IMR-90 (cell line): ENCODE results near the gene KRTAP5-1. TPM values are rescaled to one million over a fixed set of nuclear protein-coding genes. Genes with fewer than 3 reads are reported as not detected.

ENCODE experiments used
- ATAC-seq: fragments of 200-7000 bp; cut with Tn5 transposase; 2 replicates; pipeline ENCODE4 v1.9.1; 2020; ENCODE audit warnings: low read depth, mild to moderate bottlenecking, moderate library complexity
- BruUV-seq: library from RNA; stranded (reverse); fragments of 400-500 nt; replicated peaks from 2 replicates; lab custom pipeline; 2021; lab: Mats Ljungman, UMichigan
- CTCF ChIA-PET: fragments of 300-600 bp; formaldehyde crosslinking; extraction: SDS; loops from one replicate; lab custom pipeline; 2021; ENCODE audit warnings: antibody characterized with exemption; lab: Yijun Ruan, JAX
- POLR2A ChIA-PET: fragments of 300-600 bp; sonication (Branson Sonifier 250); formaldehyde crosslinking; loops from one replicate; lab custom pipeline; 2022; ENCODE audit warnings: antibody characterized with exemption; ENCODE audit not compliant: unreplicated experiment; lab: Charles Lee
- DNase-seq: peaks from one replicate; pipeline ENCODE4 v3.0.0; 2013
- H2AFZ ChIP-seq: replicated peaks from 2 replicates; pipeline ENCODE3; 2013; ENCODE audit warnings: low read length, mild to moderate bottlenecking; ENCODE audit not compliant: poor library complexity
- H2AK5ac ChIP-seq: 2 replicates; pipeline ENCODE4 v1.6.1; 2013; ENCODE audit warnings: low read depth, low read length, inconsistent platforms
- H2AK9ac ChIP-seq: replicated peaks from 2 replicates; pipeline ENCODE3; 2013; ENCODE audit warnings: mild to moderate bottlenecking, low read depth, low read length, moderate library complexity; ENCODE audit not compliant: poor library complexity
- H2BK120ac ChIP-seq: 2 replicates; pipeline ENCODE4 v1.6.1; 2013; ENCODE audit warnings: low read depth, low read length, inconsistent platforms
- H2BK15ac ChIP-seq: 3 replicates; pipeline ENCODE4 v1.6.1; 2013; ENCODE audit warnings: low read depth, low read length, inconsistent platforms
- H2BK20ac ChIP-seq: 2 replicates; pipeline ENCODE4 v1.6.1; 2013; ENCODE audit warnings: low read depth, mild to moderate bottlenecking, inconsistent platforms, low read length, moderate library complexity
- H2BK5ac ChIP-seq: 2 replicates; pipeline ENCODE4 v1.6.1; 2013; ENCODE audit warnings: mild to moderate bottlenecking, low read depth, low read length, inconsistent platforms; ENCODE audit not compliant: poor library complexity, severe bottlenecking
- H3K14ac ChIP-seq: replicated peaks from 2 replicates; pipeline ENCODE4 v1.6.1; 2013; ENCODE audit warnings: low read depth, low read length, inconsistent platforms
- H3K18ac ChIP-seq: 2 replicates; pipeline ENCODE4 v1.6.1; 2013; ENCODE audit warnings: low read depth, low read length, control low read depth
- H3K23ac ChIP-seq: 2 replicates; pipeline ENCODE4 v1.6.1; 2013; ENCODE audit warnings: low read depth, low read length, inconsistent platforms
- H3K27ac ChIP-seq: 2 replicates; pipeline ENCODE4 v1.5.1; 2013; ENCODE audit warnings: mild to moderate bottlenecking, control low read depth, low read length; ENCODE audit not compliant: insufficient read depth
- H3K27me3 ChIP-seq: 2 replicates; pipeline ENCODE4 v1.6.1; 2013; ENCODE audit warnings: low read length; ENCODE audit not compliant: control insufficient read depth, insufficient read depth
- H3K36me3 ChIP-seq: 2 replicates; pipeline ENCODE4 v1.6.1; 2013; ENCODE audit warnings: low read length, mixed read lengths; ENCODE audit not compliant: control insufficient read depth, insufficient read depth
- H3K4ac ChIP-seq: 2 replicates; pipeline ENCODE4 v1.6.1; 2013; ENCODE audit warnings: low read depth, low read length, inconsistent platforms
- H3K4me1 ChIP-seq: 2 replicates; pipeline ENCODE4 v1.6.1; 2013; ENCODE audit warnings: low read length, mixed read lengths; ENCODE audit not compliant: control insufficient read depth, insufficient read depth
- H3K4me2 ChIP-seq: 2 replicates; pipeline ENCODE4 v1.6.1; 2013; ENCODE audit warnings: low read depth, mild to moderate bottlenecking, control low read depth, low read length, moderate library complexity
- H3K4me3 ChIP-seq: 2 replicates; pipeline ENCODE4 v1.5.1; 2013; ENCODE audit warnings: low read depth, mild to moderate bottlenecking, control low read depth, low read length, moderate library complexity; ENCODE audit not compliant: insufficient read depth
- H3K56ac ChIP-seq: 2 replicates; pipeline ENCODE4 v1.6.1; 2013; ENCODE audit warnings: low read length, inconsistent platforms; ENCODE audit not compliant: insufficient read depth; ENCODE audit errors: extremely low read depth
- H3K79me1 ChIP-seq, 2 experiments: 2 replicates each; pipeline ENCODE4 v1.6.1; 2013; ENCODE audit warnings: low read length in 2 of 2, inconsistent platforms in 1 of 2, low read depth in 1 of 2
- H3K9ac ChIP-seq: 2 replicates; pipeline ENCODE4 v1.6.1; 2013; ENCODE audit warnings: low read depth, low read length, control low read depth
- H3K9me1 ChIP-seq: 2 replicates; pipeline ENCODE4 v1.6.1; 2013; ENCODE audit warnings: low read length, inconsistent platforms; ENCODE audit not compliant: insufficient read depth
- H3K9me3 ChIP-seq: 2 replicates; pipeline ENCODE4 v1.6.1; 2013; ENCODE audit warnings: low read length; ENCODE audit not compliant: control insufficient read depth, insufficient read depth
- H4K20me1 ChIP-seq: 2 replicates; pipeline ENCODE4 v1.6.1; 2013; ENCODE audit warnings: low read length, inconsistent platforms; ENCODE audit not compliant: insufficient read depth
- H4K5ac ChIP-seq: 2 replicates; pipeline ENCODE4 v1.6.1; 2013; ENCODE audit warnings: mild to moderate bottlenecking, low read depth, low read length, control low read depth
- H4K8ac ChIP-seq, 2 experiments: 2 replicates each; pipeline ENCODE4 v1.6.1; 2013; ENCODE audit warnings: low read depth in 2 of 2, low read length in 2 of 2, control low read depth in 1 of 2, inconsistent platforms in 1 of 2
- H4K91ac ChIP-seq: 2 replicates; pipeline ENCODE4 v1.6.1; 2013; ENCODE audit warnings: low read depth, low read length, inconsistent platforms; ENCODE audit not compliant: insufficient read depth
- CEBPB ChIP-seq: IDR thresholded peaks from 2 replicates; pipeline ENCODE4 v1.6.1; 2012; ENCODE audit warnings: low read depth, low read length, improper control_type of control experiment
- MAFK ChIP-seq: IDR thresholded peaks from 2 replicates; pipeline ENCODE4 v1.6.1; 2012; ENCODE audit warnings: low read depth, low read length, improper control_type of control experiment
- MAZ ChIP-seq: IDR thresholded peaks from 2 replicates; pipeline ENCODE4 v1.6.1; 2012; ENCODE audit warnings: low read depth, mild to moderate bottlenecking, low read length, improper control_type of control experiment, moderate library complexity, borderline replicate concordance
- MXI1 ChIP-seq: IDR thresholded peaks from 2 replicates; pipeline ENCODE4 v1.6.1; 2012; ENCODE audit warnings: low read depth, mild to moderate bottlenecking, low read length, moderate library complexity, borderline replicate concordance
- NFE2L2 ChIP-seq: fragments of 150-350 bp; IDR thresholded peaks from 2 replicates; pipeline ENCODE4 v1.6.1; 2016; ENCODE audit warnings: low read depth, mild to moderate bottlenecking, low read length
- POLR2A ChIP-seq: IDR thresholded peaks from 2 replicates; pipeline ENCODE4 v1.6.1; 2012; ENCODE audit warnings: mild to moderate bottlenecking, low read depth, low read length
- RAD21 ChIP-seq: IDR thresholded peaks from 2 replicates; pipeline ENCODE4 v1.6.1; 2012; ENCODE audit warnings: low read length, improper control_type of control experiment
- RCOR1 ChIP-seq: IDR thresholded peaks from 2 replicates; pipeline ENCODE4 v1.6.1; 2012; ENCODE audit warnings: mild to moderate bottlenecking, low read length, improper control_type of control experiment; ENCODE audit not compliant: insufficient replicate concordance
- RFX5 ChIP-seq: IDR thresholded peaks from 2 replicates; pipeline ENCODE4 v1.8.0; 2012; ENCODE audit warnings: low read depth, mild to moderate bottlenecking, low read length, moderate library complexity
- SMC3 ChIP-seq: fragments of 150-350 bp; IDR thresholded peaks from 2 replicates; pipeline ENCODE4 v1.6.1; 2016; ENCODE audit warnings: low read depth, mild to moderate bottlenecking, antibody characterized with exemption, low read length, moderate library complexity
- WGBS, 2 experiments: methylation state at CpG; one replicate each; pipeline versions ENCODE4 v1.1.5 to v1.1.7; 2013; ENCODE audit warnings: missing lambda C conversion rate in 2 of 2; ENCODE audit not compliant: insufficient read length in 1 of 2; ENCODE audit errors: extremely low coverage in 2 of 2; 5-methylcytosine and 5-hydroxymethylcytosine counted together
- dilution Hi-C: fragments of 300-500 bp; cut with HindIII; formaldehyde crosslinking; loops from one replicate; pipeline ENCODE4 v1.14.3; 2018; ENCODE audit warnings: low sequenced_read_pairs; ENCODE audit not compliant: unreplicated experiment
- in situ Hi-C: fragments of 300-500 bp; cut with MboI; formaldehyde crosslinking; loops from 3 replicates; pipeline ENCODE4 v1.14.3; 2019; ENCODE audit warnings: low sequenced_read_pairs, inconsistent platforms, mixed read lengths
- intact Hi-C: fragments of 100-400 bp; cut with micrococcal nuclease; formaldehyde crosslinking; loops from 2 replicates; pipeline ENCODE4 v1.10.0; 2022
- polyA plus RNA-seq, 3 experiments: library from polyadenylated mRNA; depleted of rRNA; stranded (reverse); fragments of >200 nt; gene quantifications; 2 replicates each; pipeline ENCODE4 v1.2.3, GENCODE V29; 2012; ENCODE audit warnings: low replicate concordance in 1 of 3
- total RNA-seq: library from RNA; depleted of rRNA; stranded (reverse); fragments of >200 nt; gene quantifications from 2 replicates; pipeline ENCODE4 v1.2.3, GENCODE V29; 2012
- TF ChIP-seq, protein P1 (sequence below): fragments of 150-350 bp; IDR thresholded peaks from 2 replicates; pipeline ENCODE4 v1.6.1; 2017; ENCODE audit warnings: mild to moderate bottlenecking, antibody characterized with exemption, low read length, low read depth
- TF ChIP-seq, protein P2 (sequence below): conservative IDR thresholded peaks from 2 replicates; pipeline ENCODE4 v1.5.1; 2012; ENCODE audit warnings: mild to moderate bottlenecking, low read depth, low read length, improper control_type of control experiment
- TF ChIP-seq, protein P3 (sequence below): fragments of 150-350 bp; IDR thresholded peaks from 2 replicates; pipeline ENCODE4 v1.6.1; 2016; ENCODE audit warnings: low read depth, mild to moderate bottlenecking, low read length, moderate library complexity, borderline replicate concordance

KRTAP5-1 gene
- total and polyA plus RNA-seq, 2 of the 4 experiments (the other 2 are of a cell fraction): not detected

- intact Hi-C loops: no loop called here
- POLR2A ChIA-PET: interaction anchor here (0.9 kb wide), 1 partner anchor 12 kb away, joined by 3 read pairs; no protein-coding TSS in a partner anchor
- CTCF ChIA-PET: no interaction called here
Observed at GRCh38 chr11:1570001-1570453, 15.1 kb downstream of the KRTAP5-1 start.

More at GRCh38 chr11:1570001-1570453, 15.1 kb downstream of the KRTAP5-1 start:
- H3K4ac ChIP-seq: no peak overlapping the region
- ATAC-seq (no peak), DNase-seq (no peak)
- no peak overlapping the region for H2BK20ac ChIP-seq
- H3K18ac ChIP-seq: no peak overlapping the region
- 0 out of 2 replicates have a peak, but pooled peaks cover under 1% of the 10 kb centered on the region for H3K9me1 ChIP-seq
- H3K23ac ChIP-seq: no peak overlapping the region
- H3K4me2 ChIP-seq: peak overlapping the region; percentile 19; the same call in 1 of the 2 replicates
- no peak overlapping the region for H3K56ac ChIP-seq
- peaks cover 4% of the 10 kb centered on the region for H3K4me1 ChIP-seq
- no peak overlapping the region for H3K4me3 ChIP-seq
- no peaks in the 10 kb centered on the region for H3K9me3 ChIP-seq
- H3K14ac ChIP-seq: no peak overlapping the region
- H3K36me3 ChIP-seq: no peaks in the 10 kb centered on the region; the same call in 1 of the 2 replicates
- no peak overlapping the region for H4K8ac ChIP-seq
- H2AK9ac ChIP-seq: no peak overlapping the region
- peaks cover 11 to 26% of the 10 kb centered on the region in 2 experiments; a peak in 2 of 4 replicates for H3K79me1 ChIP-seq
- 83% methylated on average over 1 of the region's 11 CpGs; no CpG with 5 or more reads in 1 of the 2 experiments for WGBS, 2 experiments
- no TSS peak for BruUV-seq
- no peak overlapping the region for H2BK5ac ChIP-seq
- no peak for TF ChIP-seq MAZ
- TF ChIP-seq SMC3: no peak
- TF ChIP-seq, protein P1, sequence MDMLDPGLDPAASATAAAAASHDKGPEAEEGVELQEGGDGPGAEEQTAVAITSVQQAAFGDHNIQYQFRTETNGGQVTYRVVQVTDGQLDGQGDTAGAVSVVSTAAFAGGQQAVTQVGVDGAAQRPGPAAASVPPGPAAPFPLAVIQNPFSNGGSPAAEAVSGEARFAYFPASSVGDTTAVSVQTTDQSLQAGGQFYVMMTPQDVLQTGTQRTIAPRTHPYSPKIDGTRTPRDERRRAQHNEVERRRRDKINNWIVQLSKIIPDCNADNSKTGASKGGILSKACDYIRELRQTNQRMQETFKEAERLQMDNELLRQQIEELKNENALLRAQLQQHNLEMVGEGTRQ: no peak
- no peak for TF ChIP-seq MXI1
- no peak for TF ChIP-seq RFX5
- TF ChIP-seq, protein P2, sequence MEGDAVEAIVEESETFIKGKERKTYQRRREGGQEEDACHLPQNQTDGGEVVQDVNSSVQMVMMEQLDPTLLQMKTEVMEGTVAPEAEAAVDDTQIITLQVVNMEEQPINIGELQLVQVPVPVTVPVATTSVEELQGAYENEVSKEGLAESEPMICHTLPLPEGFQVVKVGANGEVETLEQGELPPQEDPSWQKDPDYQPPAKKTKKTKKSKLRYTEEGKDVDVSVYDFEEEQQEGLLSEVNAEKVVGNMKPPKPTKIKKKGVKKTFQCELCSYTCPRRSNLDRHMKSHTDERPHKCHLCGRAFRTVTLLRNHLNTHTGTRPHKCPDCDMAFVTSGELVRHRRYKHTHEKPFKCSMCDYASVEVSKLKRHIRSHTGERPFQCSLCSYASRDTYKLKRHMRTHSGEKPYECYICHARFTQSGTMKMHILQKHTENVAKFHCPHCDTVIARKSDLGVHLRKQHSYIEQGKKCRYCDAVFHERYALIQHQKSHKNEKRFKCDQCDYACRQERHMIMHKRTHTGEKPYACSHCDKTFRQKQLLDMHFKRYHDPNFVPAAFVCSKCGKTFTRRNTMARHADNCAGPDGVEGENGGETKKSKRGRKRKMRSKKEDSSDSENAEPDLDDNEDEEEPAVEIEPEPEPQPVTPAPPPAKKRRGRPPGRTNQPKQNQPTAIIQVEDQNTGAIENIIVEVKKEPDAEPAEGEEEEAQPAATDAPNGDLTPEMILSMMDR: no peak
- no peak for TF ChIP-seq MAFK
- no peak for TF ChIP-seq CEBPB
- no peak for TF ChIP-seq RCOR1
- TF ChIP-seq RAD21: no peak
- no peak for TF ChIP-seq NFE2L2
- TF ChIP-seq, protein P3, sequence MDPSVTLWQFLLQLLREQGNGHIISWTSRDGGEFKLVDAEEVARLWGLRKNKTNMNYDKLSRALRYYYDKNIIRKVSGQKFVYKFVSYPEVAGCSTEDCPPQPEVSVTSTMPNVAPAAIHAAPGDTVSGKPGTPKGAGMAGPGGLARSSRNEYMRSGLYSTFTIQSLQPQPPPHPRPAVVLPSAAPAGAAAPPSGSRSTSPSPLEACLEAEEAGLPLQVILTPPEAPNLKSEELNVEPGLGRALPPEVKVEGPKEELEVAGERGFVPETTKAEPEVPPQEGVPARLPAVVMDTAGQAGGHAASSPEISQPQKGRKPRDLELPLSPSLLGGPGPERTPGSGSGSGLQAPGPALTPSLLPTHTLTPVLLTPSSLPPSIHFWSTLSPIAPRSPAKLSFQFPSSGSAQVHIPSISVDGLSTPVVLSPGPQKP: no peak
- no peak for TF ChIP-seq POLR2A
- no peak overlapping the region for H3K9ac ChIP-seq
- no peak overlapping the region for H3K27ac ChIP-seq
- peaks cover 69% of the 10 kb centered on the region for H4K20me1 ChIP-seq
- H3K27me3 ChIP-seq: peaks cover 19% of the 10 kb centered on the region
- no peak overlapping the region for H2AFZ ChIP-seq
- no peak overlapping the region for H4K91ac ChIP-seq
- H2BK15ac ChIP-seq: no peak overlapping the region
- dilution Hi-C loops (no loop called here), in situ Hi-C loops (no loop called here)
- H4K5ac ChIP-seq: no peak overlapping the region
- H2AK5ac ChIP-seq: no peak overlapping the region
- H2BK120ac ChIP-seq: no peak overlapping the region
